NB4 (cell line): ENCODE measurements around the gene GPR107.

Experiments used
- DNase-seq: peaks from one replicate; pipeline ENCODE4 v3.0.0; 2010; ENCODE audit warnings: low read depth
- H3K4me3 ChIP-seq: one replicate; pipeline ENCODE4 v1.5.1; 2011; ENCODE audit warnings: mild to moderate bottlenecking, low read depth, low read length, moderate library complexity
- CTCF ChIP-seq: IDR thresholded peaks from one replicate; pipeline ENCODE4 v1.5.1; 2012; ENCODE audit warnings: low read depth, low read length
- MAX ChIP-seq: IDR thresholded peaks from 2 replicates; pipeline ENCODE4 v1.6.1; 2011; ENCODE audit warnings: low read depth, low read length
- MYC ChIP-seq: IDR thresholded peaks from 2 replicates; pipeline ENCODE4 v1.6.1; 2011; ENCODE audit warnings: low read depth, low read length
- POLR2A ChIP-seq: IDR thresholded peaks from 2 replicates; pipeline ENCODE4 v1.6.1; 2011; ENCODE audit warnings: mild to moderate bottlenecking; ENCODE audit not compliant: insufficient read length; ENCODE audit errors: extremely low read depth

Gene GPR107

GRCh38 chr9:130144703-130145102, 91.0 kb downstream of the GPR107 start:
- DNase-seq: no peak
- H3K4me3 ChIP-seq: no peak overlapping the region
- TF ChIP-seq MYC (no peak), MAX (no peak), POLR2A (no peak), CTCF (no peak)

- DNase-seq: no peak
Observed at GRCh38 chr9:130145658-130146057, 92.0 kb downstream of the GPR107 start.

GRCh38 chr9:130147198-130147597, 93.5 kb downstream of the GPR107 start:
- TF ChIP-seq POLR2A (no peak), MAX (no peak), CTCF (no peak), MYC (no peak)
- no peak overlapping the region for H3K4me3 ChIP-seq
- no peak for DNase-seq

More at GRCh38 chr9:130145658-130146057, 92.0 kb downstream of the GPR107 start:
- no peak overlapping the region for H3K4me3 ChIP-seq
- TF ChIP-seq CTCF: no peak

GRCh38 chr9:130147910-130148309, 94.2 kb downstream of the GPR107 start:
- no peak for DNase-seq
- H3K4me3 ChIP-seq: no peak overlapping the region
- TF ChIP-seq CTCF (no peak), MAX (no peak), MYC (no peak), POLR2A (no peak)

GRCh38 chr9:130149031-130149430, 95.3 kb downstream of the GPR107 start:
- DNase-seq: no peak

More at GRCh38 chr9:130149031-130149430, 95.3 kb downstream of the GPR107 start:
- H3K4me3 ChIP-seq: no peak overlapping the region
- TF ChIP-seq POLR2A: no peak
- no peak for TF ChIP-seq CTCF
- TF ChIP-seq MYC: no peak
- TF ChIP-seq MAX: no peak
